B cell (primary cell): Measurements from ENCODE around the gene CARS2.

ENCODE experiments used
- EZH2 ChIP-seq: IDR thresholded peaks from 2 replicates; pipeline ENCODE4 v1.6.1; 2012; ENCODE audit warnings: borderline replicate concordance, low read depth, mild to moderate bottlenecking, moderate library complexity, low read length; ENCODE audit not compliant: insufficient read depth, poor library complexity, severe bottlenecking
- TF ChIP-seq, protein P1 (sequence below): fragments of 200-600 bp; IDR thresholded peaks from one replicate; pipeline ENCODE4 v1.8.0; 2022; ENCODE audit warnings: antibody characterized with exemption, mild to moderate bottlenecking

DNA sequence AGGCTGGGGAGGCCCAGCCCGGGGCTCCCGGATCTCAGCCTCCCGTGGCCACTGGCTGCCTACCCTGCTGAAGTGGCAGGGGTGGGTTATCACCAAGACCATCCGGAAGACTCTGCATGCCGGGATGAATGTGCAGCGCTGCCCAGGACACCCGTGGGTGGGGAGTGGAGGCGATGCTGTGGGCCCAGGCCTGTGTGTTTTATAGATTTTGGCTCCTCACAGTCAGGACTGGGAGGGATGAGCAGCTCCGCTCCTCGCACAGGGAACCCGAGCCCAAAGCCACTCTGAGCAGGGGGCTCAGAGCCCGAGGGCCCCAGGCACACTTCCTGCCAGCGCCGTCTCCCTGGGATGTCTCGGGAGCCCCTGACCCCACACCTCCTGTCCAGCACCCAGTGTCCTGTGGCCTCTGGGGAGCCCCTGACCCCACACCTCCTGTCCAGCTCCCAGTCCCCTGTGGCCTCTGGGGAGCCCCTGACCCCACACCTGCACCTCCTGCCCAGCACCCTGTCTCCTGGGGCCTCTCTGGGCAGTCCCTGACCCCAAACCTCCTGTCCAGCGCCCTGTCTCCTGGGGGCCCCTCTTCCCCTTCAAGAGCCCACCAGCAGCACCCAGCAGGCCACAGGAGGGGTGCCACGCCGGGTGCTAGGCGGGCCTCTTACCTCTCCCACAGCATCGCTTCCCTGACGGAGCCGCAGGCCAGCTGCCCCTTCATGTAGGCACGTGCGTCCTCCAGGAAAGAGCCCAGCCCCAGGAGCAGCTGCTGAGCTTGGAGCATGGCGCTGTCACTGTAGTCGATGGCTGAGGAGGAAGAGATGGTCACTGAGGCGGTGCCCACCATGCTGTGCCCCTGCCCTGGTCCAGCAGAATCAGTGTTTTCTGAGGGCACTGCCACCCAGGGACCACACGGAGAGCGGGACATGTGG, 59.2 kb downstream of the CARS2 start:
- TF ChIP-seq EZH2: no peak
- TF ChIP-seq, protein P1, sequence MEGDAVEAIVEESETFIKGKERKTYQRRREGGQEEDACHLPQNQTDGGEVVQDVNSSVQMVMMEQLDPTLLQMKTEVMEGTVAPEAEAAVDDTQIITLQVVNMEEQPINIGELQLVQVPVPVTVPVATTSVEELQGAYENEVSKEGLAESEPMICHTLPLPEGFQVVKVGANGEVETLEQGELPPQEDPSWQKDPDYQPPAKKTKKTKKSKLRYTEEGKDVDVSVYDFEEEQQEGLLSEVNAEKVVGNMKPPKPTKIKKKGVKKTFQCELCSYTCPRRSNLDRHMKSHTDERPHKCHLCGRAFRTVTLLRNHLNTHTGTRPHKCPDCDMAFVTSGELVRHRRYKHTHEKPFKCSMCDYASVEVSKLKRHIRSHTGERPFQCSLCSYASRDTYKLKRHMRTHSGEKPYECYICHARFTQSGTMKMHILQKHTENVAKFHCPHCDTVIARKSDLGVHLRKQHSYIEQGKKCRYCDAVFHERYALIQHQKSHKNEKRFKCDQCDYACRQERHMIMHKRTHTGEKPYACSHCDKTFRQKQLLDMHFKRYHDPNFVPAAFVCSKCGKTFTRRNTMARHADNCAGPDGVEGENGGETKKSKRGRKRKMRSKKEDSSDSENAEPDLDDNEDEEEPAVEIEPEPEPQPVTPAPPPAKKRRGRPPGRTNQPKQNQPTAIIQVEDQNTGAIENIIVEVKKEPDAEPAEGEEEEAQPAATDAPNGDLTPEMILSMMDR: no peak
